ENCODE data around the gene DCTD.

Gene DCTD

DNA sequence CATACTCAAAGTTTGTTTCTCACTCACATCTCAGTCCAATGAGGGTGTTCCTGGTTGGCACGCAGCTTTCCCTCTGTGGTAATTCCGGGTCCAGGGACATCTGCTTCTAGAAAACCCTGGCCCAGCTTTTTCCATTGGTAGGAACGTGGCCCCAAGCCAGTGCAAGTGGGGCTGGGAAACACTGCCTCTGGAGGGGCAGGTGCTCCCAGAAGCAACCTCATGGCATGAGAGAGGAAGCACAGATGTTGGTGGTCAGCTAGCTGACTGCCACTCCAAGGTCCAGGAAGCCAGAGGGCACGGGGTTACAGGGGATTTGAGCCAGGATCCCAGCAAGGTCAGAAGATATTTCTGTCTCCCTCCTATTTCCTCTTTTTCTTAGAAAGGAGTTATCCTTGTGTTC lies 47.5 kb downstream of the DCTD start:
- no peak for DNase-seq

GRCh38 chr4:182866746-182867145 lies 50.4 kb downstream of the DCTD start:
- DNase-seq = no peak

DNA sequence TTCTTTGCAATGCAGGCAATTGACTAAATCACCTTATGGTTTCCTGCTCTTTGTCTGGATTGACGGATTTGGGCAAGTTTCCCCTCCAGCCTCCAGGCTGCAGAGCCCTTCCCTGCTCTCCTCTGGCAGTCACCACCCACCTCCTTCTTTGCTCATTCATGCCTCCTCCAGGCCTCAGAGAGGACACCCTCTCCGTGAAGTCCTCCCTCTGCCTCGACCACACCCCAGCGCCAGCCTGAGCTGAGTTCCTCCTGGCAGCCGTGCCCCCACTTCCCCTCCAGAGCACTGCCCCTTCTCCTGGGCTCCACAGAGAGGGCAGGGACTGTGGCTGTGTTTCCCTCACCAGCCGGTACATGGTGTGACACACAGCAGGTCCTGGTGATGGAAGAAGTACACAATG lies 53.7 kb downstream of the DCTD start:
- DNase-seq = no peak

- DNase-seq = no peak
Measured at GRCh38 chr4:182862921-182863320, 54.3 kb downstream of the DCTD start.

- no peak for DNase-seq
Measured at GRCh38 chr4:182862141-182862875, 54.9 kb downstream of the DCTD start.

DNA sequence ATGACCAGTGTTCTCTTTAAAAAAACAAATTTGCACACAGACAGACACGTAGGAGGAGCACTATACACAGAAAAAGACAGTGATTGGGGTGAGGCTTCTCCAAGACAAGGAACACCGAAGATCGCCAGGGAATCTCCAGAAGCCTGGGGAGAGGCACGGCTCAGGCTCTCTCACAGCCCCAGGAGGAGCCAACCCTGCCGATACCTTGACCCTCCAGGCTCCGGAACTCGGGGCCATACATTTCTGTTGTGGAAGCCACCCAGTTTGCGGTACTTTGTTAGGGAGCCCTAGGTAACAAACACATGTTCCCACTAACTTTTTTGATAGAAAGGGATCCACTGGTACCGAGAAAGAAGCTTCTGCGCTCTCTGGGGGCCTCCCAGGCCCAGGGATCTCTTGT lies 55.8 kb downstream of the DCTD start:
- DNase-seq = no peak

- DNase-seq = no peak
Measured at GRCh38 chr4:182859730-182860129, 57.5 kb downstream of the DCTD start.

GRCh38 chr4:182858711-182859110 lies 58.5 kb downstream of the DCTD start:
- no peak for DNase-seq

DNA sequence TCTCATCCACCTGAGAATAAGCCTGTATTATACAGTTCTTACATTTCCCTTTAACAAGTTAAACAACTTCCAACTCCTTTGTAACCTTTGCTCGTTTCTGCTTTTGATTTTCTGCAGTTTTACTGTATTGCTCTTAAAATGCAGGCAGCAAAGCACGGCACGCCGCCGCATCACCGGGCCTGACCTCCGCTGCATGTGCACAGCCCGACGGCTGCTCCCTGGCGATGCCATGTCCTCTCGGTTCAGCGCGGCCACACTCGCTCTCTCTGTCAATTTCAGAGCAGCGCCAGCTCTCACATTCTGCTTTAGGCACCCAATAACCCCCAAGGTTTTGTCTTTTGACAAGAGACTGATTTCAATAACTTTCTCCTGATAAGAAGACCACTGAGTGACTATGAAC lies 60.3 kb downstream of the DCTD start:
- no peak for DNase-seq

DNA sequence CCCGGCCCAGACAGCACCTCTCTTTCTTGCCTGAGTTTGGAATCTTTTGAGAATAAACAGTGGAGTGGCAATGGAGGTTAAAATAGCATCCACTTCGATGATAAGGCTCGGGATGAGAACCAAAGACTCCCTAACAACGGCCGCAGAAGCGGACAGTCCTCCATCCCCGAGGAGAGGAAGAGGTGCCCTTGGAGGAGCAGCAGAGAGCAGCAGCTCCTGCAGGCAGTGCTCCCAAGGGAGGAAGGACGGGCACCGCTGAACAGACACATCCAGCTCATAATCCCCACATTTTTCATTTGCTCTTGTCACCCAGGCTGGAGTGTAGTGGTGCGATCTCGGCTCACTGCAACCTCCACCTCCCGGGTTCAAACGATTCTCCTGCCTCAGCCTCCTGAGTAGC lies 61.3 kb downstream of the DCTD start:
- no peak for DNase-seq

DNA sequence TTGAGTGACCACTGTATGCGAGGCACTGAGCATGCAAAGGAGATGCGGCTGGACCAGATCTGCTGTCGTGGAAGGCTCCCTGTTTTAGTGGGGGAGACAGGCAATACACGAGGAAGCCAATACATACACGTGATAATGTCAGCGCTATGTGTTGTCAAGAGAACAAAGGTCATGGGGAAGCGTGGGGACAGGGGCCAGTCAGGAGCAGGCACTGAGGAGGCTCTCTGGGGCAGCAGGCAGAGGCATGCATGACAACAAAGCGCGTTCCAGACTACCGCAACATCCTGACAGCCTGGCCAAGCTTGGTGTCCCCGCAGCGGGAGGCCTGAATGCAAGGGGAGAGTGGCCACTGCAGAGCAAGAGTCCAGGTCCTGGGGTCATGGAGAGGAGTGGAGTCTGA lies 61.9 kb downstream of the DCTD start:
- no peak for DNase-seq

- DNase-seq = no peak
Measured at GRCh38 chr4:182854466-182854865, 62.7 kb downstream of the DCTD start.

DNA sequence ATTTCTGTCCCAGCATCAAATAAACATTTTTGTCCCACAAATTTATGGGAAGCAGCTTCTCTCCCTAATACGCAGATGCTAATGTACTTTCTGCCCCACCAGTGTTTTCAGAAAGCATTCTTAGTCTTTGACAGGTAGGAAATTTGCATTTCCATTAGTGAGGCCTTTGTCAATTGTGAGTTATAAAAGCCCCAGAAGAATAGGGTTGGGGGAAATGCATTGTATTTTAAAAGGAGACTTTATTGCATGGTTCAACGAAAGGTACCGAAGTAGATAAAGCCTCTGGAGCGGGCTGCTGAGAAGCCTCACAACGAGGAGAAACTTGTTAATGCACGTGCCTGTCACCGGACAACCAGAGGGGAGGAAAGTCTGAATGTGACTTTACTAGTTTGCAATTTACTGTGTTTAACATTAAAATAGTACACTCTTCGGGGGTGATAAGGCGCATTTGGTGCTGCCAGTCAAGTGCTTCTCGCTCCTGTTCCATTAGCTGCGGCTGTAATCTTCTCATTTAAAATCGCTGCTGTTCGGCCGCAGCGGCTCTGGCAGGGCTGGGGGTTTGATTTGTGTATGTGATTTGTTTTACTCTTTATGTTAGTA lies 63.4 kb downstream of the DCTD start:
- DNase-seq = no peak

GRCh38 chr4:182848685-182849084 lies 68.5 kb downstream of the DCTD start:
- no peak for DNase-seq

GRCh38 chr4:182847576-182848450 lies 69.4 kb downstream of the DCTD start:
- DNase-seq = no peak

- DNase-seq = no peak
Measured at GRCh38 chr4:182846036-182846435, 71.2 kb downstream of the DCTD start.

DNA sequence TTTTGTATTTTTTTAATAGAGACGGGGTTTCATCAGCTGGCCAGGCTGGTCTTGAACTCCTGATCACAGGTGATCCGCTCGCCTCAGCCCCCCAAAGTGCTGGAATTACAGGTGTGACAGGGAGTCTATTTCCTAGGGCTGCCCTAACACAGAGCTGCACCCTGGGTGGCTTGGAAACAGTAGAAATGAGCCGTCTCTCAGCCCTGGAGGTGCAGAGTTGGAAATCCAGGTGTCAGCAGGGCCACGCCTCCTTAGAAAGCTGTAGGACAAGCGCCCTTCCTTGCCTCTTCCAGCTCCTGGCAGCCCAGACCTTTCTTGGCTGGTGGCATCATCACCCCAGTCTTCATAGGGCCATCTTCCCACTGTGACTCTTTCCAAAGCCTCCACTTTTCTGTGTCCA lies 71.6 kb downstream of the DCTD start:
- DNase-seq = no peak

DNA sequence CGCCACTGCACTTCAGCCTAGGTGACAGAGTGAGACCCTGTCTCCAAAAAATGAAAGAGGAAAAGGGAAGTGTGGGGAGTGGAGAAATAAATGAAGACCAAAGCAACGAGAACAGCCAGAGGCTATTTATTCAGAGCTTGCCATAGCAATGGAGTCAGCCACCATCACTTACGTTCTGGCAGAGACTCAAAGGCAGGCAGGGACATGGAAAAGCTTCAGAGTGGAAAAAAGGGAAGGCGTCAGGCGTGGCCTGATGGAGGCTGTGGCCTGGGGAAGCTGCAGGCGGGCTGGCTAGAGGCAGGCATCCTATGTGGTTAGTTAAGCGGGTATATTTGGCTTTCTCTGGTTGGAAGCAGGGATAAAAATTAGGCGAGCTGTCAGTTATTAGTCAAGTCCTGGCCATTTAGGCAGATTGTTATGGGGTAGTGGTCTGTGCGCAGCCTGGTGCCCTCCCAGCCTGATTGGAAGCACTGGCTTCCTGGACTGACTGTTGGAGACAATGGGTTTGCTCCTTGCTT lies 73.3 kb downstream of the DCTD start:
- DNase-seq = no peak

DNA sequence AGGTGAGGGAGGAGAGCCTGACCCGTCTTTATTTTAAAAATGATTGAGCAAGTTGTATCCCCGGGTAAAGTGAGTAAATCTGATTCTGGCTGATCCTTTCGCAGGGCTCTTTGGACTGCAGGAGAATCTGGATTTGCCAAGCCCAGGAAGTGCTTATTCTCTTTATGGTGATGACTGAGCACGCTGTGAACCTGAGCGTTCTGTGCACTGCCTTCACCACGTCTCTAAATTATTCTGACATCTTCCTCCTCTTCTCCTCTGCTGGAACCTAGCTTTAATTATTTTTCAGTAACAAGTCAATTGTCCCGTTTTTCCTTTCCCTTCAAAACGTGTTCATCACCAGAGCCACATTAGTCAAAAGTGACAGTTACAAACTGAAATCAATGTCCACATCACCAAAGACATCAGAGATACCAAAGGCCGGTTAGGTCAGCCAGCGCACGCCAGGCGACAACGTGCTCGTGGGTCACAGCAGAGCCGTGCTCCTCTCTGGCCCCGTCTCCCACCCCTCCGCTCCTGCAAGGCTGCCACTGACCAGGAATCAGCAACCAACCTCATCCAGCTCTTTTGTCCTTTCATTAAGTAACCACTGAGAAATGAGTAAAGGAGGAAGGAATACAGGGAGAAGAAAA lies 74.3 kb downstream of the DCTD start:
- no peak for DNase-seq

GRCh38 chr4:182842104-182842600 lies 75.0 kb downstream of the DCTD start:
- DNase-seq = no peak

- DNase-seq = no peak
Measured at GRCh38 chr4:182840108-182840507, 77.1 kb downstream of the DCTD start.

Measured in stimulated activated CD8-positive, alpha-beta memory T cell treated with anti-CD3 and anti-CD28 coated beads, Interleukin-4, amount 100 ng/mL, for 48 hours (primary cell).